Activated naive CD8-positive, alpha-beta T cell treated with anti-CD3 and anti-CD28 coated beads, Interleukin-2, amount 50 U/mL, for 24 hours (primary cell): ENCODE data around the gene CGB7.
"Not testable (repeated sequence)": the region's sequence is repeated elsewhere in the genome, so short reads cannot be mapped to it uniquely, and the experiment has no call there.

Experiments used
- ATAC-seq: fragments of 150-1000 bp; cut with Tn5 transposase; one replicate; pipeline ENCODE4 v1.10.0; 2021
- DNase-seq: peaks from one replicate; pipeline ENCODE4 v3.0.0; 2021
- H3K27ac Mint-ChIP-seq: one replicate; pipeline ENCODE4 v1.8.0; 2021; ENCODE audit warnings: mild to moderate bottlenecking, mixed read lengths
- H3K27me3 Mint-ChIP-seq: one replicate; pipeline ENCODE4 v1.8.0; 2021; ENCODE audit warnings: mixed read lengths
- H3K36me3 Mint-ChIP-seq: one replicate; pipeline ENCODE4 v1.8.0; 2021; ENCODE audit warnings: low read depth, mixed read lengths
- H3K4me1 Mint-ChIP-seq: one replicate; pipeline ENCODE4 v1.8.0; 2021; ENCODE audit warnings: mixed read lengths
- H3K4me3 Mint-ChIP-seq: one replicate; pipeline ENCODE4 v1.8.0; 2021; ENCODE audit warnings: mild to moderate bottlenecking, moderate library complexity, mixed read lengths
- H3K9me3 Mint-ChIP-seq: one replicate; pipeline ENCODE4 v1.8.0; 2021; ENCODE audit warnings: mixed read lengths

Gene CGB7

DNA sequence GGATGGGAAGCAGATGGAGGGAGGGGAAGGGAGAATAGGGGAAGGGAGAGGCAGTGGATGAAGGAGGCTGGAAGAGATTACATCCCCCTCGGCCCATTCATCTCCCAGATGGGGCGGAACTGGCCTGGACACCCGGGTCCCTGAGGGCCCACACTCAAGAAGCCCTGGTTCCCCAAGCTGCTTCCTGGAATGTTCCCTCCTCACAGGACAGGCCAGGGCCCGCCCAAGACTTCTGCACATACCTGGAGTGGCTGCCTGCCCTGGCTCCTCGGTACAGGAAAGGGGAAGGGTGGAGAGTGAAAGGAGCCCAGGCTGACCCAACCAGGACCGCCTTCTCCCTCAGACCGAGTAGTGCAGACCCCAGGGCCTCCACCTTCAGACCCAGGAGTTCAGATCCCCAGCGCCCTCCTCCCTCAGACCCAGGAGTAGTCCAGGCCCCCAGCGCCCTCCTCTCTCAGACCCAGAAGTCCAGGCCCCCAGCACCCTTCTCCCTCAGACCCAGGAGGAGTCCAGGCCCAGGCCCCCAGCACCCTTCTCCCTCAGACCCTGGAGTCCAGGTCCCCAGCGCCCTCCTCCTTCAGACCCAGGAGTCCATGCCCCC lies 6.6 kb upstream of the CGB7 start:
- no peaks in the 10 kb centered on the region for H3K9me3 Mint-ChIP-seq
- no peak overlapping the region for H3K4me3 Mint-ChIP-seq
- H3K27ac Mint-ChIP-seq: no peak overlapping the region
- no peaks in the 10 kb centered on the region for H3K36me3 Mint-ChIP-seq
- H3K4me1 Mint-ChIP-seq: no peaks in the 10 kb centered on the region
- DNase-seq (no peak), ATAC-seq (no peak)
- peaks cover 57% of the 10 kb centered on the region for H3K27me3 Mint-ChIP-seq

DNA sequence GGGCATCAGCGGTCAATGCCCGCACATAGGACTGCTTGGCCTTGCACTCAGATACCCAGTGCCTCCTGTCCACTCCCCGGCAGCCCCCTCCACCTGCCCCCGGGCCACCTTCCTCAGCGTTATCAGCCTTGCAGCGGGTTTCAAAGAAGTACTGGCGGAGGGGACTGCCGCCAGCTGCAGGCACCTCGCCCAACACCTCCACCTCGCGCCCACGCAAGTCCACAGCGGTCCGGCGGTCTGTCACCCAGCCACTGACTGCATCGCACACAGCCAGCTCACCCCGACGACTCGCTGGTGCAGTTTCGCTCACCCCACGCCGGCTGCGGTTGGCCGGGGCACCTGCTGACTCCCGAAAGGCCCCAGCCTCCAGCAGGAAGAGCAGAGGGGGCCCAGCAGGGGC lies 3.9 kb upstream of the CGB7 start:
- Mint-ChIP-seq H3K4me1 (peaks cover 14% of the 10 kb centered on the region), H3K27ac (no peak overlapping the region), H3K27me3 (peaks cover 64% of the 10 kb centered on the region), H3K36me3 (no peaks in the 10 kb centered on the region), H3K4me3 (no peak overlapping the region), H3K9me3 (no peaks in the 10 kb centered on the region)
- no peak for DNase-seq
- no peak for ATAC-seq

DNA sequence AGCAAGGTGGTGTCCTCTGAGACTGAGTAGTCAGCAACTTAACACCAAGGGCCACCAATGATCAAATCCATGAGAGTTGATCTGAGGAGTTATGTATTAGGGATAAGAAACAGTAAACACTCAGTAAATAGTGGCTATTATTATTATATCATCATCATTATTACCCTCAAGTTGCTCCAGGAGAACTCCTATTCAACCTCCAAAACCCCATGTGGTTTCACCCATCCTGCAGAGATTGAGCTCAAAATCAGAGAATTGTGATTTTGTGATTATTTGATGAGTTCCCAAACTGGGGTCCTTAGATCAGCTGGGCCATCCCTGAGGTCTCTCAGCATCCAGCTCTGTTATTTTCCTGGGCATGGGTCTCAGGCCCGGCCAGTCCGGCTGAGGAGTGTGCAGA lies 3.5 kb upstream of the CGB7 start:
- H3K4me3 Mint-ChIP-seq: no peak overlapping the region

DNA sequence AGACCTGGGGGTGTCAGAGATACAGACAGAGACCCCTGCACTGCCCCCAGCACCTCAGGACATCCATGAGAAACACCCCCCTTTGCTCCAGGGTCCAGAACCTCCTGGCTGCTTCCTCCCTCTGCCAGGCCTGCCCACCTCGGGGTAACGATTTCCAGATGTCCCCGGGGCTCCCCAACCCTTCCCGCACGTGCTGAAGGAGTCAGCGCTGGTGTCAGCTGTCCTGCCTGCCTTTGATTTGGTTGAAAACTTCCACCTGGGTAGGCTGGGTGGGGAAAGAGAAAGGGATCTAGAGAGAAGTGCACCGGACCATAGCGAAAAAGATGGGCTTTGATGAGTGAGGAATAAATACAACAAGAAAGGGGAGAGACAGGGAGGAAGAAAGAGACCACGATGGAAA lies 1.5 kb upstream of the CGB7 start:
- DNase-seq (no peak), ATAC-seq (no peak)
- Mint-ChIP-seq H3K27ac (no peak overlapping the region), H3K9me3 (no peaks in the 10 kb centered on the region), H3K36me3 (no peaks in the 10 kb centered on the region), H3K4me1 (peaks cover 17% of the 10 kb centered on the region), H3K4me3 (no peak overlapping the region), H3K27me3 (peaks cover 60% of the 10 kb centered on the region)

More for the DNA sequence above, 3.5 kb upstream of the CGB7 start:
- peaks cover 17% of the 10 kb centered on the region for H3K4me1 Mint-ChIP-seq
- no peaks in the 10 kb centered on the region for H3K9me3 Mint-ChIP-seq
- DNase-seq (no peak), ATAC-seq (no peak)
- H3K27ac Mint-ChIP-seq: no peak overlapping the region
- no peaks in the 10 kb centered on the region for H3K36me3 Mint-ChIP-seq
- H3K27me3 Mint-ChIP-seq: peaks cover 63% of the 10 kb centered on the region

DNA sequence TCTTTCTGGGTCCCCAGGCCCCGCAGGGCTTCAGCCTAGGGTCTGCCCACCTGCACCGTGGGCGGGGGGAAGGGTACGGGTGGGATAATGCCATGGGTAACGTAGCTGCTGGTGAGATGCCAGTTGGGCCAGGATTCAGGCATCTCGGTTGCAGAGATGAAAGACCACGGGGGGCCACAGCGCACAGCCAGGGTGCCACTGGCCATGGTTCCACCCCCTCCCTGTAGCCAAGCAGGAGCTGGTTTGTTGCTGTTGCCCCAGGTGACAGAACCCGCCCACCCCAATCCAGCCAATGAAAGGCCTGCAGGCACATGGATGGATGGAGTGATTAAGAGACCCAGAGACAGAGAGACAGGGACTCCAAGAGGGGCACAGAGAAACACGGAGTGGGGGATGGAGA lies 1.0 kb upstream of the CGB7 start:
- Mint-ChIP-seq H3K4me3 (no peak overlapping the region), H3K36me3 (no peaks in the 10 kb centered on the region), H3K27ac (no peak overlapping the region), H3K4me1 (peaks cover 17% of the 10 kb centered on the region), H3K27me3 (peaks cover 56% of the 10 kb centered on the region), H3K9me3 (no peaks in the 10 kb centered on the region)
- ATAC-seq (no peak), DNase-seq (peak; percentile 34)

DNA sequence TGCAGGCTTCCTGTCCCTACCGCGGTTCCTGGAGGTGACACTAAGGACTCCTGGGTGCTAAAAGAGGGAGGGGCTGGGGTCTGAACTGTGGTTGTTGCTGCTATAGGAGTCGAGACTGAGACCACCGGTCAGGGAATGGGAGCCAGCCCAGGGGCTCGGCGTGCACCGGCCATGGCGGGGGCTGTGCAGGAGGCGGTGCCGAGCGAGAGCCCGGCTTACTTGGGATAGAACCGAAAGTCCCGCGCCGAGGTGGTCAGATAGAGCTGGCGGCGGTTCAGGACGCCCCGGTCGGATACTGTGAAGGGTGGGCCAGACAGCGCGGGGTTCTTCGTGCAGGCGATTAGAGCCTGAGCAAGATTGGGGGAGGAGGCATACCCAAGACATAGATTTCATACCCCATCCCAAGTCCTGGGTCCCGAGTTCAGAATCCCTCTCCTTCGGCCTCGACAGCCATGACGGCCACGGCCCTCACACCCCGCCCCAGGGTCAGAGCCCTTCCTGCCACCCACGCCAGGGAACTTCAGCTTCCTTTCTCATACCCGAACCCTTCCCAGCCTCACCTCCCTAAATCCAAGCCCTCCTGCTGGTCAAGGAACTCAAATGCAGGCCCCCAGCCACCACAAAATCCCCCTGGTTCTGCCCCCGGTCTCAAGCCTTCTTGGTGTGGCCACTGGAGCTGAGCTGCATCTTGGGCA lies 500 bp downstream of the CGB7 start:
- not testable (repeated sequence) for H3K27ac Mint-ChIP-seq, H3K36me3 Mint-ChIP-seq, H3K9me3 Mint-ChIP-seq, DNase-seq
- Mint-ChIP-seq H3K4me1 (peaks cover 17% of the 10 kb centered on the region), H3K27me3 (peaks cover 50% of the 10 kb centered on the region), H3K4me3 (peak overlapping the region; percentile 58)
- peak; percentile 14 for ATAC-seq

DNA sequence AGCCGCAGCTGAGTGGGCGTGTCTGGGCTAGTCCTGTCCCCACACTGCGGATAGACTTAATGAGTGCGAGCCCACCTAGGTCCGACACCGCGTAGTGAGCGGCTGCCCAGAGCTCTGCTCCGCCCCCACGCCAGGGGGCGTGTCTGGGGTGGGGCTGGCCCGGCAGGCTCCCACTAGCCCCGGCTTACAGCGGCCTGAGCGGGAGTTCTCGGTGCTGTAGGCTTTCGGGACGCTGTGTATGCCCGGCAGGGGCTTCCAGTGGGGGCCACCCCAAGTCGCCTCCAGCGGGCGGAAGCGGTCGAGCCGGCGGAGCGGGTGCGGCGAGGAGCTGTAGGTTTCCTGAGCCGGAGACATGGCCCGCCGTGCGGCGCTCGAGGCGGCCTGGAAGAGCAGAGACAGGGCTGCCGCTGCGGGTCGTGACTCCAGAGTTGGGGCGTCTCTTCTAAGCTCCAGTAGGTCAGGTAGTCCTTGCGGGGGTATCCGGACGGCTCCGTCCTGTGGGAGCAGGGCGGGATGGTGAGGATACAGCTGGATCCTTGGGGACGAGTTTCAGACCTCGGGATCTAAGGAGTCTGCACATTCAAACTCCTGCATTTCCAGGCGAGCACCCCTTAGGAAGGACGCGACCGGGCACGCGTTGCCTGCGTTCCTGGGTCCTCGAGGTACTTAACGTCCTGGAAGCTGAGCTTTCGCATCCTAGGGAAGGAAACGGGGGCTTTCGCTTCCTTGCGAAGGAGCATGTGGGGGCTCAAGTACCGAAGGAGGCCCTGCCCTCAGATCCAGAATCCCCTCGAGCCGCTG lies 1.2 kb downstream of the CGB7 start:
- H3K27ac Mint-ChIP-seq: no peak overlapping the region

DNA sequence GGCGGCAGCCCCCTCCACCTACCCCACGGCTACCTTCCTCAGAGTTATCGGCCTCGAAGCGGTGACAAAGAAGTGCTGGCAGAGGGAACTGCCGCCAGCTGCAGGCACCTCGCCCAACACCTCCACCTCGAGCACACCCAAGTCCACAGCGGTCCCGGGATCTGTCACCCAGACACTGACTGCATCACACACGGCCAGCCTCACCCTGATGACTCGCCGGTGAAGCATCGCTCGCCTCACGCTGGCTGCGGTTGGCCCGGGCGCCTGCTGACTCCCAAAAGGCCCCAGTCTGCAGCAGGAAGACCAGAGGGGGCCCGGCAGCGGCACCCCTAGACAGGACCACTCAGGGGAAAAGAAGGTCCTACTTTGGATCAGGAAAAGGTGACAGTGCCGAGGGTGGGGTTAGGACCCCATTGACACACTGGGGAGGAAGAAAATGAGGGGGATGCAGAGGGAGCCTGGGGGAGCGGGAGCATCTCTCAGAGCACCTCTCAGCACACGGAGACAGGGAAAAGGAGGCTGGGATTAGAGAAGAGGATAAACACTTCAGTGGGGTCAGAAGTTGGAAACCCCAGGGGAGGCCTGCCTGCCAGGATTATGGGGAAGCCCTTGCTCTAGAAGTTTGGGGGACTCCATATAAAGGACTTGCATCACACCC lies 7.0 kb downstream of the CGB7 start:
- not testable (repeated sequence) for H3K9me3 Mint-ChIP-seq, DNase-seq, H3K27me3 Mint-ChIP-seq, H3K27ac Mint-ChIP-seq, ATAC-seq, H3K4me3 Mint-ChIP-seq, H3K36me3 Mint-ChIP-seq, H3K4me1 Mint-ChIP-seq

More for the DNA sequence above, 1.2 kb downstream of the CGB7 start:
- DNase-seq: peak; percentile 66
- ATAC-seq: peak; percentile 70
- peaks cover 17% of the 10 kb centered on the region for H3K4me1 Mint-ChIP-seq
- no peaks in the 10 kb centered on the region for H3K9me3 Mint-ChIP-seq
- peaks cover 50% of the 10 kb centered on the region for H3K27me3 Mint-ChIP-seq
- H3K36me3 Mint-ChIP-seq: no peaks in the 10 kb centered on the region
- peak overlapping the region; percentile 58 for H3K4me3 Mint-ChIP-seq

DNA sequence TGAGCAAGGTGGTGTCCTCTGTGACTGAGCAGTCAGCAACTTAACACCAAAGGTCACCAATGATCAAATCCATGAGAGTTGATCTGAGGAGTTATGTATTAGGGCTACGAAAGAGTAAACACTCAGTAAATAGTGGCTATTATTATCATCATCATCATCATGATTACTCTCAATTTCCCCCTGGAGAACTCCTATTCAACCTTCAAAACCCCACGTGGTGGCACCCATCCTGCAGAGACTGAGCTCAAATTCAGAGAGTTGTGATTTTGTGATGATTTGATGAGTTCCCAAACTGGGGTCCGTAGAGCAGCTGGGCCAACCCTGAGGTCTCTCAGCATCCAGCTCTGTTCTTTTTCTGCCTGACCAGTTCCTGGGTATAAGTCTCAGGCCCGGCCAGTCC lies 7.7 kb downstream of the CGB7 start:
- not testable (repeated sequence) for H3K9me3 Mint-ChIP-seq, H3K27me3 Mint-ChIP-seq, H3K36me3 Mint-ChIP-seq, ATAC-seq, H3K4me3 Mint-ChIP-seq, DNase-seq, H3K4me1 Mint-ChIP-seq, H3K27ac Mint-ChIP-seq

DNA sequence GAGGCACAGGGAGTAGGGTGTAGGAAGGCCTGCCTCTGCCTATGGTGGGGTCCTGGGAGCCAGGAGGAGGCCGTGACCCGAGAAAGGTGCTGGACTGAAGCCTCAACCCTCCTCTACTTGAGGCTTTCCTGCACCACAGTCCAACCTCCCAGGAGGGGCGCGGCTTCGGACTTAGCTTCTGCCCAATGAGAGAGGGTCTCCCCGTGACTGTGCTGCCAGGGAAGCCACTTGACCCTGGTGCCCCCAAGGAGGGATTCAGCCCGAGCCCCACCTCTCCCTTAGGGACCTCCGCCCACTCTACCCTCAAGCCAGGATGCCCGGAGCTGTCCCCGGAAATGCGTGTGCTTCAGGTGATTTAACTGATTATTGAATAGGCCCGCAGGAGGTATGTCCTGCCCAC lies 8.5 kb downstream of the CGB7 start, which contains the start of gene CGB8:
Gene CGB8, minus strand, starts transcription at position 101 of the 400 bp plus-strand sequence. CDS start 372 bp downstream, outside the sequence.
- not testable (repeated sequence) for H3K36me3 Mint-ChIP-seq, H3K9me3 Mint-ChIP-seq, ATAC-seq, DNase-seq, H3K27me3 Mint-ChIP-seq, H3K4me1 Mint-ChIP-seq, H3K4me3 Mint-ChIP-seq, H3K27ac Mint-ChIP-seq

DNA sequence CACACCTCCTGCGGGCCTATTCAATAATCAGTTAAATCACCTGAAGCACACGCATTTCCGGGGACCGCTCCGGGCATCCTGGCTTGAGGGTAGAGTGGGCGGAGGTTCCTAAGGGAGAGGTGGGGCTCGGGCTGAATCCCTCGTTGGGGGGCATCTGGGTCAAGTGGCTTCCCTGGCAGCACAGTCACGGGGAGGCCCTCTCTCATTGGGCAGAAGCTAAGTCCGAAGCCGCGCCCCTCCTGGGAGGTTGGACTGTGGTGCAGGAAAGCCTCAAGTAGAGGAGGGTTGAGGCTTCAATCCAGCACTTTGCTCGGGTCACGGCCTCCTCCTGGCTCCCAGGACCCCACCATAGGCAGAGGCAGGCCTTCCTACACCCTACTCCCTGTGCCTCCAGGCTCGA lies 14.0 kb downstream of the CGB7 start, which contains the start of gene CGB5:
Gene CGB5, plus strand, starts transcription at position 301 of the 400 bp plus-strand sequence. CDS start 362 bp downstream, outside the sequence.
- not testable (repeated sequence) for H3K36me3 Mint-ChIP-seq, DNase-seq, H3K9me3 Mint-ChIP-seq, H3K27me3 Mint-ChIP-seq, H3K27ac Mint-ChIP-seq, ATAC-seq, H3K4me3 Mint-ChIP-seq, H3K4me1 Mint-ChIP-seq

DNA sequence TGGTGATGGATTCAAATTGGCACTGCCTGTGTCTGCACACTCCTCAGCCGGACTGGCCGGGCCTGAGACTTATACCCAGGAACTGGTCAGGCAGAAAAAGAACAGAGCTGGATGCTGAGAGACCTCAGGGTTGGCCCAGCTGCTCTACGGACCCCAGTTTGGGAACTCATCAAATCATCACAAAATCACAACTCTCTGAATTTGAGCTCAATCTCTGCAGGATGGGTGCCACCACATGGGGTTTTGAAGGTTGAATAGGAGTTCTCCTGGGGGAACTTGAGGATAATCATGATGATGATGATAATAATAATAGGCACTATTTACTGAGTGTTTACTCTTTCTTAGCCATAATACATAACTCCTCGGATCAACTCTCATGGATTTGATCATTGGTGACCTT lies 14.9 kb downstream of the CGB7 start:
- not testable (repeated sequence) for H3K4me3 Mint-ChIP-seq, H3K36me3 Mint-ChIP-seq, DNase-seq, H3K9me3 Mint-ChIP-seq, H3K4me1 Mint-ChIP-seq, H3K27ac Mint-ChIP-seq, ATAC-seq, H3K27me3 Mint-ChIP-seq

DNA sequence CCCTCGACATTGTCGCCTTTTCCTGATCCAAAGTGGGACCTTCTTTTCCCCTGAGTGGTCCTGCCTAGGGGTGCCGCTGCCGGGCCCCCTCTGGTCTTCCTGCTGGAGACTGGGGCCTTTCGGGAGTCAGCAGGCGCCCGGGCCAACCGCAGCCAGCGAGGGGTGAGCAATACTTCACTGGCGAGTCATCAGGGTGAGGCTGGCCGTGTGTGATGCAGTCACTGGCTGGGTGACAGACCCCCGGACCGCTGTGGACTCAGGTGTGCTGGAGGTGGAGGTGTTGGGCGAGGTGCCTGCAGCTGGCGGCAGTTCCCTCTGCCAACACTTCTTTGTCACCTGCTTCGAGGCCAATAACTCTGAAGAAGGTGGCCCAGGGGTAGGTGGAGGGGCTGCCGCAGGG lies 15.4 kb downstream of the CGB7 start:
- no peak for ATAC-seq
- no peaks in the 10 kb centered on the region for H3K9me3 Mint-ChIP-seq

DNA sequence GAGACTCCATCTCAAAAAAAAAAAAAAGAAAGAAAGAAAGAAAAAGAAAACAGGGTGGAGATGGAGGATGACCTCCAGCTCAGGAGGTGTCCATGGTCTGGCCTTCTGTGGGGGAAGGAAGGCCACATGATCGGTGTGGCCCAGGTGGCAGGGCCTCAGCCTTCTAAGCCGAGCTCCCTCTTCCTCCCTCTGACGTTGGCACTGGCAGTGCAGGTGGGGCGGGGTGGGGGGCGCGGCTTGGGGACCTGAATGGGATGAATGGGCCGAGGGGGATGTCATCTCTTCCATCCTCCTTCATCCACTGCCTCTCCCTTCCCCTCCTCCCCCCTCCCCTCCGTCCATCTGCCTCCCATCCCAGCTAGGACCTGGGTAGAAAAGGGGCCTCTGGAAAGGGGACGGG lies 17.8 kb downstream of the CGB7 start:
- not testable (repeated sequence) for H3K4me3 Mint-ChIP-seq, H3K9me3 Mint-ChIP-seq, H3K27me3 Mint-ChIP-seq, DNase-seq, ATAC-seq, H3K36me3 Mint-ChIP-seq, H3K27ac Mint-ChIP-seq, H3K4me1 Mint-ChIP-seq

More for the DNA sequence above, 15.4 kb downstream of the CGB7 start:
- no peaks in the 10 kb centered on the region for H3K4me1 Mint-ChIP-seq
- H3K36me3 Mint-ChIP-seq: no peaks in the 10 kb centered on the region
- no peak overlapping the region for H3K27ac Mint-ChIP-seq
- DNase-seq: no peak
- H3K4me3 Mint-ChIP-seq: no peak overlapping the region
- H3K27me3 Mint-ChIP-seq: no peaks in the 10 kb centered on the region
